Neuronal stem cell (in vitro differentiated cells): ENCODE data around the gene ZNF687. TPM values are rescaled to one million over a fixed set of nuclear protein-coding genes. Genes with fewer than 3 reads are reported as not detected.

ENCODE experiments used
- DNase-seq: peaks from one replicate; pipeline ENCODE4 v3.0.0-alpha.2; 2013; ENCODE audit warnings: low spot score
- H2AFZ ChIP-seq: one replicate; pipeline ENCODE4 v1.6.1; 2013; ENCODE audit warnings: mild to moderate bottlenecking, low read length, inconsistent platforms
- H2AK5ac ChIP-seq: 2 replicates; pipeline ENCODE4 v1.6.1; 2013; ENCODE audit warnings: low read depth, mild to moderate bottlenecking, inconsistent platforms, low read length, moderate library complexity, mixed read lengths
- H2BK120ac ChIP-seq: 2 replicates; pipeline ENCODE4 v1.6.1; 2013; ENCODE audit warnings: low read depth, mild to moderate bottlenecking, inconsistent platforms, low read length, moderate library complexity, mixed read lengths
- H2BK12ac ChIP-seq: one replicate; pipeline ENCODE4 v1.6.1; 2013; ENCODE audit warnings: low read length, inconsistent platforms
- H2BK15ac ChIP-seq: 2 replicates; pipeline ENCODE4 v1.6.1; 2013; ENCODE audit warnings: mild to moderate bottlenecking, low read length, inconsistent platforms, mixed read lengths
- H2BK5ac ChIP-seq: one replicate; pipeline ENCODE4 v1.6.1; 2013; ENCODE audit warnings: inconsistent platforms, mild to moderate bottlenecking, low read length, moderate library complexity
- H3K14ac ChIP-seq: one replicate; pipeline ENCODE4 v1.6.1; 2013; ENCODE audit warnings: low read length, inconsistent platforms
- H3K18ac ChIP-seq: 2 replicates; pipeline ENCODE4 v1.6.1; 2013; ENCODE audit warnings: low read length, inconsistent platforms
- H3K23ac ChIP-seq: 2 replicates; pipeline ENCODE4 v1.6.1; 2013; ENCODE audit warnings: low read depth, mild to moderate bottlenecking, mixed read lengths, low read length, inconsistent platforms; ENCODE audit not compliant: poor library complexity
- H3K27ac ChIP-seq: replicated peaks from 3 replicates; pipeline ENCODE4 v1.5.1; 2013; ENCODE audit warnings: low read length, inconsistent platforms
- H3K27me3 ChIP-seq, 3 experiments: 2 replicates each; pipeline ENCODE4 v1.6.1; 2013; ENCODE audit warnings: low read length in 3 of 3, mild to moderate bottlenecking in 2 of 3, inconsistent platforms in 1 of 3, low read depth in 1 of 3, mixed read lengths in 1 of 3, moderate library complexity in 1 of 3; ENCODE audit not compliant: control insufficient read depth in 3 of 3, insufficient read depth in 3 of 3
- H3K36me3 ChIP-seq, 2 donors: replicated peaks in 1 of 2; 2 replicates each; pipeline ENCODE4 v1.6.1; 2013; ENCODE audit warnings: low read length in 2 of 2; ENCODE audit not compliant: control insufficient read depth in 2 of 2, insufficient read depth in 2 of 2
- H3K4ac ChIP-seq: 2 replicates; pipeline ENCODE4 v1.6.1; 2013; ENCODE audit warnings: inconsistent platforms, mild to moderate bottlenecking, low read length, moderate library complexity
- H3K4me1 ChIP-seq, 2 donors: 1 replicate in 1 of 2; 2 replicates in 1 of 2; pipeline ENCODE4 v1.6.1; 2013; ENCODE audit warnings: low read length in 2 of 2, low read depth in 1 of 2; ENCODE audit not compliant: control insufficient read depth in 2 of 2, insufficient read depth in 1 of 2
- H3K4me2 ChIP-seq: one replicate; pipeline ENCODE4 v1.6.1; 2013; ENCODE audit warnings: mild to moderate bottlenecking, low read length, inconsistent platforms; ENCODE audit not compliant: insufficient read depth, poor library complexity, severe bottlenecking
- H3K4me3 ChIP-seq, 2 donors: 2 replicates each; pipeline ENCODE4 v1.5.1; 2013; ENCODE audit warnings: low read length in 2 of 2, mild to moderate bottlenecking in 2 of 2, inconsistent platforms in 1 of 2, moderate library complexity in 1 of 2
- H3K79me1 ChIP-seq: one replicate; pipeline ENCODE4 v1.6.1; 2013; ENCODE audit warnings: low read depth, mild to moderate bottlenecking, inconsistent platforms, low read length, moderate library complexity
- H3K9ac ChIP-seq: one replicate; pipeline ENCODE4 v1.6.1; 2013; ENCODE audit warnings: mild to moderate bottlenecking, low read depth, low read length, inconsistent platforms; ENCODE audit not compliant: poor library complexity
- H3K9me3 ChIP-seq, 2 donors: replicated peaks in 1 of 2; 2 replicates each; pipeline versions ENCODE3 to v1.6.1; 2013; ENCODE audit warnings: low read length in 2 of 2, mild to moderate bottlenecking in 2 of 2, inconsistent platforms in 1 of 2, low read depth in 1 of 2, mixed read lengths in 1 of 2, moderate library complexity in 1 of 2; ENCODE audit not compliant: control insufficient read depth in 2 of 2, insufficient read depth in 1 of 2
- H4K8ac ChIP-seq: one replicate; pipeline ENCODE4 v1.6.1; 2013; ENCODE audit warnings: low read depth, mild to moderate bottlenecking, inconsistent platforms, low read length, moderate library complexity
- H4K91ac ChIP-seq: one replicate; pipeline ENCODE4 v1.6.1; 2013; ENCODE audit warnings: low read length, low read depth, mild to moderate bottlenecking, inconsistent platforms; ENCODE audit not compliant: poor library complexity
- WGBS, 2 donors: extraction: QIAGEN DNeasy Blood & Tissue Kit; methylation state at CpG; one replicate each; pipeline ENCODE4 v1.1.7; 2013; ENCODE audit warnings: missing lambda C conversion rate in 2 of 2, mixed read lengths in 1 of 2; ENCODE audit not compliant: insufficient read length in 2 of 2, insufficient replicate concordance in 1 of 2; ENCODE audit errors: extremely low coverage in 2 of 2; 5-methylcytosine and 5-hydroxymethylcytosine counted together
- polyA plus RNA-seq, 2 experiments: library from polyadenylated mRNA; stranded (reverse); fragments of 200-250 nt; gene quantifications; one replicate each; pipeline ENCODE4 v1.2.3, GENCODE V29; 2013

Gene ZNF687, protein sequence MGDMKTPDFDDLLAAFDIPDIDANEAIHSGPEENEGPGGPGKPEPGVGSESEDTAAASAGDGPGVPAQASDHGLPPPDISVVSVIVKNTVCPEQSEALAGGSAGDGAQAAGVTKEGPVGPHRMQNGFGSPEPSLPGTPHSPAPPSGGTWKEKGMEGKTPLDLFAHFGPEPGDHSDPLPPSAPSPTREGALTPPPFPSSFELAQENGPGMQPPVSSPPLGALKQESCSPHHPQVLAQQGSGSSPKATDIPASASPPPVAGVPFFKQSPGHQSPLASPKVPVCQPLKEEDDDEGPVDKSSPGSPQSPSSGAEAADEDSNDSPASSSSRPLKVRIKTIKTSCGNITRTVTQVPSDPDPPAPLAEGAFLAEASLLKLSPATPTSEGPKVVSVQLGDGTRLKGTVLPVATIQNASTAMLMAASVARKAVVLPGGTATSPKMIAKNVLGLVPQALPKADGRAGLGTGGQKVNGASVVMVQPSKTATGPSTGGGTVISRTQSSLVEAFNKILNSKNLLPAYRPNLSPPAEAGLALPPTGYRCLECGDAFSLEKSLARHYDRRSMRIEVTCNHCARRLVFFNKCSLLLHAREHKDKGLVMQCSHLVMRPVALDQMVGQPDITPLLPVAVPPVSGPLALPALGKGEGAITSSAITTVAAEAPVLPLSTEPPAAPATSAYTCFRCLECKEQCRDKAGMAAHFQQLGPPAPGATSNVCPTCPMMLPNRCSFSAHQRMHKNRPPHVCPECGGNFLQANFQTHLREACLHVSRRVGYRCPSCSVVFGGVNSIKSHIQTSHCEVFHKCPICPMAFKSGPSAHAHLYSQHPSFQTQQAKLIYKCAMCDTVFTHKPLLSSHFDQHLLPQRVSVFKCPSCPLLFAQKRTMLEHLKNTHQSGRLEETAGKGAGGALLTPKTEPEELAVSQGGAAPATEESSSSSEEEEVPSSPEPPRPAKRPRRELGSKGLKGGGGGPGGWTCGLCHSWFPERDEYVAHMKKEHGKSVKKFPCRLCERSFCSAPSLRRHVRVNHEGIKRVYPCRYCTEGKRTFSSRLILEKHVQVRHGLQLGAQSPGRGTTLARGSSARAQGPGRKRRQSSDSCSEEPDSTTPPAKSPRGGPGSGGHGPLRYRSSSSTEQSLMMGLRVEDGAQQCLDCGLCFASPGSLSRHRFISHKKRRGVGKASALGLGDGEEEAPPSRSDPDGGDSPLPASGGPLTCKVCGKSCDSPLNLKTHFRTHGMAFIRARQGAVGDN
- 20.9 TPM for polyA plus RNA-seq (2013, experiment 1 of 2)
- 21.3 TPM for polyA plus RNA-seq (2013, experiment 2 of 2)

DNA sequence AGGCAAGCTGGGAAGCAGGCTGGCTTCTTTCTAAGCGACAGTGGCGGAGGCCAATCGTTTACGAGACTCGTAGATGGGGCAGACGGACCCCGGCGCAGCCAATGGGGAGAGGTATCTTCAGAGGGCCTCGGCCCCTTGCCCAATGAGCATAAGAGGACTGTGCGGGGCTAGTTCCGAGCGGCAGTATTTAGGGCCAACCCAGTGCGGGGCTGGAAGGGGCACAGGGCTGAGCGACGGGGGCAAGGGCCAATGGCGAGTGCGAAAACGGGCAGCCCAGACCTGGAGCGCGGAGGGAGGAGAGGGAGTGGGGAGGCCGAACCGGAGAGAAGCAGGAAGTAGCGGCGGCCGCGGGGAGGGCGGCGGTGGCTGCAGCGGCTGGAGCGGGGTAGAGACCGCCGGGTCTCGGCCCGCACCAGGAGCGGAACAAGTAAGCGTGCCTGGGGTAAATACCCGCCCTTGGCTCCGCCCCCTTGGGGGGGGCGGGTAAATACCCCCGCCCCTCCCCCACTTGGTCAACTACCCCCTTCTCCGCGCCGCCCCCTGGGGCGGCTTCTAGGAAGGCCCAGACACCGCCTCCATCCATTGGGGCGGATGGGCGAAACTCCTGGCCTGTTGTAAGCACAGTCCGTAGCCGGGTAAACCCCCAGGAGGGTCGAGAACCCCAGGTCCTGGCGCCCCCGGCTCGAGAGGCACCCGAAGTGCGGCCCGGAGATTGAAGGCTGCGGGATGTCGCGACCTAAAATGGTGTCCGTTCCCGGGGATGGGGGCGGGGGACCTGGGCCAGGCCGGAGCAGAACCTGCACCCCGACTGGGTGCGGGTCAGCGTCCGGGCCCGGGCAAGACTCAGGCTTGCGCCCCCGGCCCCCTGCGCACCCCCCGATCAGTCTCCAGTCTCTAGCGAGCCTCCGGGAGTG, at the start of gene ZNF687:
Gene ZNF687, plus strand, starts transcription at position 331 of the 914 bp plus-strand sequence. CDS start 3,993 bp downstream, outside the sequence.
- Histone ChIP-seq H4K8ac (no peak within 1 kb of the TSS), H3K14ac (peak within 1 kb of the TSS; percentile 1), H3K27me3 (no peaks in the 10 kb centered on the region), H2BK15ac (peak within 1 kb of the TSS; percentile 85), H2BK12ac (peak within 1 kb of the TSS; percentile 81), H2BK5ac (peak within 1 kb of the TSS; percentile 97), H3K4me1 (peaks cover 2 to 8% of the 10 kb centered on the region in 2 donors), H2BK120ac (no peak within 1 kb of the TSS), H3K18ac (peak within 1 kb of the TSS; percentile 99), H3K4me2 (peak within 1 kb of the TSS; percentile 90), H3K27ac (peak within 1 kb of the TSS; percentile 97), H2AFZ (peak within 1 kb of the TSS; percentile 92), H3K9ac (peak within 1 kb of the TSS; percentile 96), H3K4ac (peak within 1 kb of the TSS; percentile 78), H3K79me1 (peaks cover 9% of the 10 kb centered on the region), H3K23ac (peak within 1 kb of the TSS; percentile 95), H3K36me3 (peaks cover 13 to 27% of the 10 kb centered on the region in 2 donors), H3K9me3 (no peaks in the 10 kb centered on the region), H4K91ac (no peak within 1 kb of the TSS), H3K4me3 (peak within 1 kb of the TSS; percentile 76 to 99), H2AK5ac (peak within 1 kb of the TSS; percentile 30)
- no CpG with 5 or more reads among the region's 74 CpGs for whole genome bisulfite sequencing, 2 donors
- peak; percentile 100 for DNase-seq

DNA sequence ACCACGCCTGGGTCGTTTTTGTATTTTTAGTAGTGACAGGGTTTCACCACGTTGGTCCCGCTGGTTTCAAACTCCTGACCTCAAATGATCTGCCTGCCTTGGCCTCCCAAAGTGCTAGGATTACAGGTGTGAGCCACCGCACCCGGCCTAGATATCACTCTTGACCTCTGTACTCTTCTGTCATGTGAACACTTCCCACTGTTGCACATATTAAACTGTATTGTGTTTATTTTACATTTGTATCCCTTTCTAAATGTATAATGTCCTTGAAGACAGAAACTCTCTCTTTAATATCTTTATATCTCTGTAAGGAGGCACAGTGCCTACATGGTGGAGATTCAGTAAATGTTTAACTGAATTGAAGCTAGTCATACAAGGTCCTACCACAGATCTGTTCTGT, 46.9 kb upstream of the ZNF687 start:
- no peaks in the 10 kb centered on the region for H3K9me3 ChIP-seq
- H3K36me3 ChIP-seq = peaks cover 43 to 99% of the 10 kb centered on the region in 2 donors
- no peak overlapping the region for H3K27ac ChIP-seq
- H4K8ac ChIP-seq = no peak overlapping the region
- no peak overlapping the region for H3K14ac ChIP-seq
- no peak overlapping the region for H4K91ac ChIP-seq
- no peak overlapping the region for H3K23ac ChIP-seq
- no peak overlapping the region for H2BK120ac ChIP-seq
- no peak overlapping the region for H3K4ac ChIP-seq
- DNase-seq = no peak
- H3K4me1 ChIP-seq = no peaks in the 10 kb centered on the region
- H2BK12ac ChIP-seq = no peak overlapping the region
- no peak overlapping the region for H2AK5ac ChIP-seq
- H3K27me3 ChIP-seq = no peaks in the 10 kb centered on the region
- no peak overlapping the region for H2BK5ac ChIP-seq
- no peak overlapping the region for H3K9ac ChIP-seq
- no peaks in the 10 kb centered on the region for H3K79me1 ChIP-seq
- H2AFZ ChIP-seq = no peak overlapping the region
- no peak overlapping the region for H3K4me2 ChIP-seq
- no peak overlapping the region for H3K4me3 ChIP-seq
- WGBS, 2 donors = no CpG with 5 or more reads among the region's 6 CpGs
- no peak overlapping the region for H3K18ac ChIP-seq
- H2BK15ac ChIP-seq = no peak overlapping the region

DNA sequence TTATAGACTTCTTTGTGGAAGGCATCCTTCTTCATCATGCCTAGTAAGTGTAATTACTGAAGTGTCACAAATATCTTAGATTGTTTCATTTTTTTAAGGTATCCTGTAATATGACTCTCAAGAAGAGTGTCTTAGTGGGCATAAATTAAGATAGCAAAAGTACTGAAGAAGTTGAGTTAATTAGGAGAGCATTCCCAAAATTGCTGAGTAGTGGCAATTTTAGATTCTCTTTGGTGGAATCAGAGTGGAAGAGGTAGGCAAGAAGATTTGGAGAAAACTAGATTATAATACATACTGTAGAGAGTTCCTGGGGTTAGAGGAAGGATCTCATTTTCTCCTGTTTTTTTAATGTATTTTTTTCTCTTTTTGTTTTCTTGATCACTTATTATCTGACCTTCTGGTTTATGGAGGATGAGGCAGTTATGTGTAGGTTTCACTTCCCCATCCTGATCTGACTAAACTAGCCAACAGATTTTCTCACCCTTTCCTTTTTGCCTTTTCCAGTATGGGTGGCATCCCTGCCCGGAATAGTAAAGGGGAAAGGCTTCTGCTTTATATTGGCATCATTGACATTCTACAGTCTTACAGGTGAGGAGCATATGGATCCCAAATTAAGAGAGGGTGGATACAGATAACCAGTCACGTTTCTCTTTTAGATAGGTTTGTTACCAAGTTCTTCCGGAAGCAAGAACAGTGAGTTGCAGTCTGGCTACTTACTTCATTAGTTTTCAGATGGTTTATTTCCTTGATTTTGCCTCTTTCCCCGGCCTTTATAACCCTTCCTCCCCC, 44.2 kb upstream of the ZNF687 start:
- no peak overlapping the region for H3K27ac ChIP-seq
- no peaks in the 10 kb centered on the region for H3K4me1 ChIP-seq
- H2AFZ ChIP-seq = no peak overlapping the region
- H2BK5ac ChIP-seq = no peak overlapping the region
- H4K8ac ChIP-seq = no peak overlapping the region
- H3K4me3 ChIP-seq = no peak overlapping the region
- no peak overlapping the region for H3K4me2 ChIP-seq
- no peak overlapping the region for H4K91ac ChIP-seq
- no CpG with 5 or more reads among the region's 4 CpGs for WGBS, 2 donors
- no peaks in the 10 kb centered on the region for H3K9me3 ChIP-seq
- H2BK12ac ChIP-seq = no peak overlapping the region
- no peak overlapping the region for H2BK120ac ChIP-seq
- no peaks in the 10 kb centered on the region for H3K27me3 ChIP-seq
- H3K36me3 ChIP-seq = peaks cover 43 to 99% of the 10 kb centered on the region in 2 donors
- H3K4ac ChIP-seq = no peak overlapping the region
- H3K9ac ChIP-seq = no peak overlapping the region
- no peak overlapping the region for H3K23ac ChIP-seq
- H3K14ac ChIP-seq = no peak overlapping the region
- H3K79me1 ChIP-seq = no peaks in the 10 kb centered on the region
- H3K18ac ChIP-seq = no peak overlapping the region
- H2BK15ac ChIP-seq = no peak overlapping the region
- DNase-seq = no peak
- H2AK5ac ChIP-seq = no peak overlapping the region
